ENCODE measurements around the gene NCOA1.
"Not testable (repeated sequence)": the region's sequence is repeated elsewhere in the genome, so short reads cannot be mapped to it uniquely, and the experiment has no call there.

The NCOA1 gene

GRCh38 chr2:24509425-24509824 is 18.4 kb downstream of the NCOA1 start:
- no peak for DNase-seq

GRCh38 chr2:24509840-24510239 is 18.8 kb downstream of the NCOA1 start:
- no peak for DNase-seq

- no peak for DNase-seq
Measured at GRCh38 chr2:24510771-24511170, 19.7 kb downstream of the NCOA1 start.

- no peak for DNase-seq
Measured at GRCh38 chr2:24511198-24511597, 20.1 kb downstream of the NCOA1 start.

DNA sequence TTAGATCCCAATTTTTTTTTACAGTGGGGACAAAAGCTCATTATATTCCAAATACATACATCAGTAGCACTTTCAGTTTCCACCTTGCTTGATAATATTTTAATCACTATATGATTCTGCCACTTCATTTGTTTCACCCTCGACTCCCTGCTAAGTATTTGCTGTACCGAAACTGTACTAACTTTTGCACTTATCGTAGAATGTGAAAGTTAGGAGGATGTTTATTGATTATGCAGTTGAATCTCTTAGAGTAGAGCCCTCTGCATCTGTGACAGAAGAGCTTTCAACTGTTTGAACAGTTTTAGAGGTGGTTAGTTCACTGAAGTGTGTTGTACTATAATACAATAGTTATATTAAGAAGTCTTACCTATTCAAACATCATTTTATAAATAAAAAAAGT is 20.8 kb downstream of the NCOA1 start:
- no peak for DNase-seq

GRCh38 chr2:24512404-24512803 is 21.4 kb downstream of the NCOA1 start:
- no peak for DNase-seq

- no peak for DNase-seq
Measured at GRCh38 chr2:24512831-24513230, 21.8 kb downstream of the NCOA1 start.

GRCh38 chr2:24513281-24514071 is 22.4 kb downstream of the NCOA1 start:
- DNase-seq: no peak

GRCh38 chr2:24514820-24515219 is 23.8 kb downstream of the NCOA1 start:
- no peak for DNase-seq

- DNase-seq: no peak
Measured at GRCh38 chr2:24515335-24515734, 24.3 kb downstream of the NCOA1 start.

- DNase-seq: no peak
Measured at GRCh38 chr2:24515831-24516230, 24.8 kb downstream of the NCOA1 start.

DNA sequence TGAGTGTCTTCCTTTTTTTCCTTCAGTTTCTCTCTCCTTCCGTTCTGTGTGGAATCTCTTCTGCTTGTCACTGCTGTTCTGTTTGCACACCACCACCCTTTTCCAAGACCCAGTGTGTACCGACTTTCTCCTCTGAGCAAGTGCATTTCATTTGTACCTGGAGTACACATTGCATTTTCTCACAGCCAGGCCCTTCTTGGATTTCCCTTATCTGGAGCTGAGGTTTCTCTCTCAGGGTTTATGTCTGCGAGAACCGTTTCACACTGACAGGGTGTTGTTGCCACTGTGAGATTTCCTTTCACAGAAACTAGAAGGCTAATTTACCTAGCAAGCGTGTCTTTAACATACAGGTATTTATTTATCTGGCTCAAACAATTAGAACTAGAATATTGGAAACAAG is 26.2 kb downstream of the NCOA1 start:
- DNase-seq: no peak

GRCh38 chr2:24520175-24520574 is 29.1 kb downstream of the NCOA1 start:
- DNase-seq: no peak

GRCh38 chr2:24521162-24521857 is 30.3 kb downstream of the NCOA1 start:
- DNase-seq: no peak

DNA sequence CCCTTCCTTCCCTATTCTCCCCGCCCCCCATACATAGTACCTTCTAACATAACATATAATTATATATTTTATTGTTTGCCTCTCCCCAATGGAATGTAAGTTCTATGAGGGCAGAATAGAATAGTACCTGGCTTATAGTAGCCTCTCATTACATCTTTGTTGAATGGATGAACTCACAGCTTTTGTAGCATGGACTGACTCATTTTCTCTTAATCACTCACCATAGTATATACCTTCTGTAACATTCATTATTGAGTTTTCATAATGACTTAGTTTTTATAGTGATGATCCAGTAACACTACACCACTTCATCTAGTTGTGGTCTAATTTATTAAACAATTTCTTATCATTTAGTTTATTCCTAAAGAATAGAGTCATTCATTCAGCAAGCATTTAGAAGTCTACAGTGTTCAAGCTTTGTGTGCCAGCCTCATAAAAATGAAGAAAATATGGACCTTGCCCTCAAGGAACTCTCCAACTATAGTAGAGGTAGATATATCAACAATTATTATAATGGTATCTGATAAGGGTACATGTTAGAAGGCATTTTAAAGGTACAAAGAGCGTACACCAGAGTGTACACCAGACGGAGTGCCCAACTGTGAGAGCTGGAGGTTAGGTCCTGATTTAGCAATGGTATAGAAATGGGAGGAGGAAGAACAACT is 31.1 kb downstream of the NCOA1 start:
- DNase-seq: no peak

- DNase-seq: no peak
Measured at GRCh38 chr2:24527536-24527935, 36.5 kb downstream of the NCOA1 start.

DNA sequence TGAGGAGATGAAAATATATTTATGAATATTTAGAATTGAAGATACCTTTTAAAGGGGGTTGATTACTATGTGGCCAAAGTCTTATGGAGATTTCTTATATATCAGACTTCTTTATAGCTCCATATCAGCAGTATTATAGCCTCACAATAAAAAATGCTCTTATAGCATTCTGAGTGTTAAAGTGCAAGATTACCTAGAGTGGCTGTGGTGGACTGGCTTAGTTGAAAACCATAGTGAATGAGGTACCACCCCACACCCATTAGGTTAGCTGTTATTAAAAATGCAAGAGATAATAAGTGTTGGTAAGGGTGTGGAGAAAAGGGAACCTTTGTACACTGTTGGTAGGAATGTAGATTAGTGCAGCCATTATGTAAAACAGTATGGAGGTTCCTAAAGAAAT is 39.7 kb downstream of the NCOA1 start:
- DNase-seq: no peak

- DNase-seq: not testable (repeated sequence)
Measured at GRCh38 chr2:24531610-24532009, 40.6 kb downstream of the NCOA1 start.

GRCh38 chr2:24532057-24532456 is 41.0 kb downstream of the NCOA1 start:
- DNase-seq: not testable (repeated sequence)

DNA sequence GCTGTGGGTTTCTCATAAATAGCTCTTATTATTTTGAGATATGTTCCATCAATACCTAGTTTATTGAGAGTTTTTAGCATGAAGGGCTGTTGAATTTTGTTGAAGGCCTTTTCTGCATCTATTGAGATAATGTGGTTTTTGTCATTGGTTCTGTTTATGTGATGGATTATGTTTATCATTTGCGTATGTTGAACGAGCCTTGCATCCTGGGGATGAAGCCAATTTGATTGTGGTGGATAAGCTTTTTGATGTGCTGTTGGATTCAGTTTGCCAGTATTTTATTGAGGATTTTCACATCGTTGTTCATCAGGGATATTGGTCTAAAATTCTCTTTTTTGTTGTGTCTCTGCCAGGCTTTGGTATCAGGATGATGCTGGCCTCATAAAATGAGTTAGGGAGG is 42.5 kb downstream of the NCOA1 start:
- DNase-seq: not testable (repeated sequence)

DNA sequence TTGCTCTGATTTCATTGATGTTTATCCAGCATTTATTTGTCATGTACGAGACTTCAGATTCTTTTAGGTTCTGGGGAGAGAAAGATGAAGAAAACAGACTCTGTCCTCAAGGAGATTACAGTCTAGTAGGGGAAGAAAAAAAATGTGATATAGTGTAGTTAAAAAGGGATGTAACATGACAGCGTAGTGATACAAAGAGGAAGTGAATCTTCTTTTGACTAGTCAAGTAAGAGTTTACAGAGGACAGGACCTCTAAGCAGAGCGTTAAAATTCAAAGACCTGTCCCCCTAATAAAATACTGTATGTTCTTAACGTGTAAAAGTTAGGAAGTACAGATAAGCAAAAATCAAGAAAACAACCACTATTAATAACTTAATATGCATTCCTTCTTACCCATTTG is 47.7 kb downstream of the NCOA1 start:
- DNase-seq: no peak

DNA sequence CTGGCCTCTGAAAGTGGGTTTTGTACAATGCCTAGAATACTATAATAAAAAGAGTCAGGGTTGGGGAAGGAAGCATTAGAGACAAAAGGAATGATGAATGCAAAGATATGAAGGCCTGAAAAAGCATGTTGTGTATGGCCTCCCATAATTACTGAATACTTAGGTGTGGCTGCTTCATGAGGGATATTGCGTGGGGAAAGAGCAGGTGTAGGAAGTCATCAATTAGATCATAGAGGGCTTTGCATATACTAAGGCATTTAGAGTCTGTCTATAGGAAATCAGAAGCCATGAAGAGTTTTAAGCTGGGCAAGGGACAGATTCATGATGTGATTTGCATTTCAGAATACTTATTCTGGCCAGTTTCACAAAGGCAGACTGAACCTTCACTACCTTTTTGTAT is 48.2 kb downstream of the NCOA1 start:
- DNase-seq: no peak

DNA sequence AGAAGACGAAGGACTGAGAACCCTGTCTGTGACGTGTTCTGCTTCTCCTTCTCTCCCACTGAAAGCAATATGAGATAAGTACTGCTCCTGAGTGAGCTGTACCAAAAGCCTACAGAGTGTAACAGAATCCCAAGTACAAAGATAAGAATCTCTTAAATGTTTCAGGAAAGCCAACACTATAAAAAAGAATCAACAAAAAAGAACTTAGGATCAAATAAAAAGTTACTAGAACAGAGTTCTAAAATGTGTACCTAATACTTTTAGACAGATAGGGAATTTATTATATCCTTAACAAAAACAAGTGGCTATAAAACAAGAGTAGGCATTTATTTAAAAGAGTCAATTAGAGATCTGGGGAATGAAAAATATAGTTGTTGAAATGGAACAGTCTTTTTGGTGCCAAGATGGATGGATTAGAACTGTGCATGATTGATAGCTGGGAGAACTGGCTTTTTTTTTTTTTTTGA is 49.0 kb downstream of the NCOA1 start:
- DNase-seq: no peak

GRCh38 chr2:24541621-24542020 is 50.6 kb downstream of the NCOA1 start:
- no peak for DNase-seq

Data from T1000 (cell line).